Omental fat pad (tissue), 4 donors: ENCODE measurements around the gene DUOX1. TPM values are rescaled to one million over a fixed set of nuclear protein-coding genes. Genes with fewer than 3 reads are reported as not detected.
A peak's percentile ranks its signal among the peaks of the same experiment; 100 is the strongest.
"Not testable (repeated sequence)": the region's sequence is repeated elsewhere in the genome, so short reads cannot be mapped to it uniquely, and the experiment has no call there.

Experiments
- ATAC-seq: fragments of 150-250 bp; one replicate; pipeline ENCODE4 v1.9.1; 2016; ENCODE audit warnings: mild to moderate bottlenecking, moderate library complexity; ENCODE audit not compliant: low FRiP score
- DNase-seq: peaks from one replicate; pipeline ENCODE4 v3.0.0-alpha.2; 2019; ENCODE audit warnings: low spot score
- CTCF ChIP-seq, 3 donors: fragments of 450-650 bp; IDR thresholded peaks; one replicate each; pipeline ENCODE4 v1.5.1; 2016 to 2017; ENCODE audit warnings: antibody characterized with exemption in 3 of 3, mild to moderate bottlenecking in 3 of 3, moderate library complexity in 2 of 3
- total RNA-seq, 4 donors: library from RNA; depleted of rRNA; stranded (reverse); fragments of >200 nt; gene quantifications; one replicate each; pipeline ENCODE4 v1.1.0, GENCODE V29; 2016

Gene DUOX1
- 1 to 10 TPM; 1.4 to 6.9 (median 2.0) TPM for total RNA-seq

GRCh38 chr15:45129651-45130129, at the start of gene DUOX1, which contains the start of gene DUOXA1:
Gene DUOX1 (plus strand): TSS chr15:45129994. CDS start chr15:45131967, 1,973 bp downstream.
Gene DUOXA1 (minus strand): TSS chr15:45129879. CDS start chr15:45123014, 6,865 bp downstream.
- ATAC-seq (peak; percentile 50), DNase-seq (no peak)
- no peak for TF ChIP-seq CTCF (IDR thresholded peaks at IDR 0.05)

- not testable (repeated sequence) for ATAC-seq, DNase-seq
Measured at GRCh38 chr15:45080593-45080992, 49.2 kb upstream of the DUOX1 start.

- not testable (repeated sequence) for DNase-seq, ATAC-seq
Measured at GRCh38 chr15:45082412-45082811, 47.4 kb upstream of the DUOX1 start.

GRCh38 chr15:45083223-45083622, 46.6 kb upstream of the DUOX1 start:
- DNase-seq (no peak), ATAC-seq (no peak)
- TF ChIP-seq CTCF (IDR thresholded peaks at IDR 0.05) = no peak

DNA sequence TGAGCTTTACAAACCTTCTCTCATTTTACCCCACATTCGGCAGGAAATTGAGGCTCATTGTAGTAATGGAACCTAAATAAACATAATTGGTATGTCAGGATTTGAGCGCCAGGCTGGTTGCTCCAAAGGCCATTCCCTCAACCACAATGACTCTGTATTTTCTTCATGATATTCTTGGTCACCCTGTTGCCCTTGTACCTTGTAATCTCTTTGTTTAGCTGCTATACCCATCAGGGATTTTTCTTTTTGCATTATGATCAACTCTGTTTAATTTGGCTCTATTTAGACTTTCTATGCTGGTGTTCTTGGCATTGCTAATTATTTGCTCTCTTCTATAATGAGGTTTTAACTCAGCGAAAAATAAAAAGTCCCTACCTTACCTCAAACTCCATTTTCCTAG, 45.6 kb upstream of the DUOX1 start:
- no peak for TF ChIP-seq CTCF (IDR thresholded peaks at IDR 0.05)
- ATAC-seq (no peak), DNase-seq (no peak)

GRCh38 chr15:45087513-45087912, 42.3 kb upstream of the DUOX1 start:
- no peak for TF ChIP-seq CTCF (IDR thresholded peaks at IDR 0.05)
- ATAC-seq (no peak), DNase-seq (no peak)

- no peak for TF ChIP-seq CTCF (IDR thresholded peaks at IDR 0.05)
- DNase-seq (no peak), ATAC-seq (no peak)
Measured at GRCh38 chr15:45088801-45089711, 40.7 kb upstream of the DUOX1 start.
